Caki2 (cell line): Measurements from ENCODE around the gene AOX1. TPM values are rescaled to one million over a fixed set of nuclear protein-coding genes. Genes with fewer than 3 reads are reported as not detected.

Source experiments
- DNase-seq: peaks from one replicate; pipeline ENCODE4 v3.0.0-alpha.2; 2015; ENCODE audit warnings: low read depth
- in situ Hi-C: cut with HindIII; loops from 2 replicates; pipeline ENCODE4 v1.10.0; 2016; ENCODE audit warnings: low sequenced_read_pairs, low pct_unique_long_range_greater_than_20kb, mixed read lengths
- total RNA-seq: library from RNA; depleted of rRNA; stranded (reverse); fragments of >200 nt; shearing (Covaris generic); gene quantifications from 2 replicates; pipeline ENCODE4 v1.2.3, GENCODE V29; 2014; ENCODE audit warnings: low replicate concordance

Gene AOX1
- total RNA-seq, 1 experiment from 2014 or later: 0.14 TPM

DNA sequence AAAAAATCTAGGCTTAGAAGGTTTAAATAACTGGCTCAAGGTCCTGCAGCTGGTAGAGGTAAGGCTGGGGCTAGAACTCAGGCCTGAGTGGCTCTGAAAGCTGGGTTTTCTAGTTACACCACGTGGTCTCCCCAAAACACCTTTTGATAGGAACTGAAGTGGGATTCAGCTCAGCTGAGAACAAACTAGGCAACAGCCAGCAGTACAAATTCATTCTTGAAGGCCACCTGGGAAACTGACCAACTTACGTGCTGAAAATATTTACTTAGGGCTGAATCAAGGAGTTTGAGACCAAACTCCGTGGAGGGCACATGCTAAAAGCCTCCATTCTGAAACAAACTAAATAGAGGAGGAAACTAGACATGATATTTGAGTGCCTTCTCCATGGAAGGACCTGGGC is 67.2 kb downstream of the AOX1 start:
- in situ Hi-C loops: no loop called here
- DNase-seq: no peak

DNA sequence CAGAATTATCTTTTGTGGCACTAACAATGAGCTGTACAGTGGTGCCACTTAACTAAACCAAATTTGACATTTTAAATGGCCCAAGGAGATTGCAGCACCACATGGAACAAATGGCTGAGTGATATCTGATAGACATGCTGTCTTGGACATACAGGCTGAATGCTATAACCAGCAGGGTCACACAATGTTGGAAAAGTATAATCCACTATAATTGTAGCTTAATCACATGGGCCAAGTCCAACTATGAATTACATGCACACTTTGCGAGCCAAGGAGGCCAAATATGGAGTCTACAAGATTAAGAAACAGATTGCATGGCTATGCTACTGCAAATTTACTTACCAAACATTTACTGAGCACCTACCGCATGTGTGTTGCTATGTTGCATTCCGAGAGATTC is 69.0 kb downstream of the AOX1 start:
- DNase-seq: no peak
- in situ Hi-C loops: no loop called here

DNA sequence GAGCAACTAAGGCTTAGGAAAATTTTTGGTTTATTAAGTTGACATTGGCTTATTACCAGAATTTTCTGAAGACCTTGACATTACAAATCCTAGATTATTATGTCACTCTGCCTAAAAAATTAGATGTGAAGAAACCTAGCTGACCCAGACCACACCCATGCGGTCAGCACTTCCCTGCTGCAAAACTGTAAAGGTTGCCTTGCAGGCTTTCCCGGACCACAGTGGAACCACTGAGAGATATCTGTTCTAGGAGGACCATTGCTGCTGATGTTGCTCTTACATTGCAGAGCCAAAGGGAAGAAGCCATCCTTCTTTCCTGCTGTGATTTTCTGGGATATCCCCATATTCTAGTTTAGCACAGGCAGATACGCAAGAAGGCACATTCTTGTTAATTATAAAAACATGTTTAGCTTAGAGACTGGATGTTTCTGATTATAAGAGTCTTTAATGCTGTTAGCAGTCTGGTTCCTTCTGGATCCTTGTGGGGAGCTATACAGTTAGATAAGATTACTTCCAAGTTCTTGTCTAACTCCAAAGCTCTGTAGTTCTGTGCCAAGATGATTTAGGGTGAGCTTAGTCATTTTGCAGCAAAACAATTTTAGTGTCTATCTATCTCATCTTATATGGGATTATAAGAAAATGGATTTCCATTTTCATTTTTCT is 70.2 kb downstream of the AOX1 start:
- in situ Hi-C loops: no loop called here
- DNase-seq: no peak

DNA sequence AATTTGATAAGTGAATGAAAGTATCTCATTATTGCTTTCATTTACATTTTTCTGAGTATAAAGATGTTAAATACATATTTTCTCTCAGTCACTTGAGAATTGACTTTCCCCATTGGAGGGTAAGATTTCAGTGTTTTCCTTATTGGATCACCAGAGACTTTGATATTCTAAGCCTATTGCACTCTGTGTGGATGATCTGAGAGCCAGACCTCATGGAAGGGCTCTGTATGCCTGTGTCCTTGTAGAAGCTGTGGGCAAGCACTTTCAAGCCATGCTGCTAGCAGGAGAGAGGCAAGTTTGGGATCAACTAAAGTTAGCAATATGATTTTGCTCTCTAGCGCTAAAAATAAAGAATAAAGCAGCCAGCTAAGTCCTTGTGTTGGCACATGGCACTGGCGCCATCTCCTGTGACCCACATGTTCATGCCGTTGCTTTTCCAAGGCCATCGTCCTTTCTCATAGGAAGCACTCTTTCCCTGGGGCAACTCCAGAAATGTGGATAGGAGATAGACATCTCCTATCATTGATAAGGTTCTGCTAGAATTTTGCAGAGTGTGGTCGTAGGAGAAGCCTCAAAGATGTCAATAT is 72.6 kb downstream of the AOX1 start:
- no peak for DNase-seq
- in situ Hi-C loops: no loop called here

DNA sequence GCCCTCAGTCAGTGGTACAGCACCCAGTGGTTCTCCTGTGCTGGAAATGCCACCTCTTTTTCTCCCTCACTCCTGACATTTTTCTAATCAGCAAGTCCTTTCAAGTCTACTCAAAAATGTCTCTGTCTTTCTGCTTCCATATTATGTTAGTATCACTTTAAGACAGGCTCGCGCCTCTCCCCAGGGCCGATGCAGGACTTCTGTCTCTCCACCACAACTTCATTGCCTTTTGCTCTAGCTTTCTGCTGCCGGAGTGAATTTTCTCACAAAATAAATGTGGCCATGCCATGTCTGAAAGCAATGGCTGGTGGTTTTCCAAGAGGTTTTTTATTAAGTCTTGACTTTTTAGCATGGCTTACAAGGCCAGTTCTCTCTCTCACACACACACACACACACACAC is 73.6 kb downstream of the AOX1 start:
- in situ Hi-C loops: no loop called here
- no peak for DNase-seq

DNA sequence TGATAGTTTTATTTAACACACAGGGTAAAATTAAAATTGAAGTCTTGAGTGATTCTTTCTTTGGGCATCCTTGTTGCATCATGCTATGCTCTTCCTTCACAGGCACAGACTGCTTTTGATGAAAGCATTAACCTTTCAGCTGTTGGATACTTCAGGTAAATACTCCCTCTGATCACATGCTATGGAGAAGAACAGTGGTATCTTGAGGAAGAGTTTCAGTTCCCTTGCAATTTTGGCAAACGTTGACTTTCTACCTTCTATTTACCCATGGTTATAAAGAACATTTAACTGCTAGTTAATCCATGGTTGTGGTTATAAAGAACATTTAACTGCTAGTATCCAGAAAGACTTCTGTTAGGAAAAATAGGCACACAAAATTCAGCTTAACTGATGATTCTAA is 75.7 kb downstream of the AOX1 start:
- no peak for DNase-seq
- in situ Hi-C loops: no loop called here

DNA sequence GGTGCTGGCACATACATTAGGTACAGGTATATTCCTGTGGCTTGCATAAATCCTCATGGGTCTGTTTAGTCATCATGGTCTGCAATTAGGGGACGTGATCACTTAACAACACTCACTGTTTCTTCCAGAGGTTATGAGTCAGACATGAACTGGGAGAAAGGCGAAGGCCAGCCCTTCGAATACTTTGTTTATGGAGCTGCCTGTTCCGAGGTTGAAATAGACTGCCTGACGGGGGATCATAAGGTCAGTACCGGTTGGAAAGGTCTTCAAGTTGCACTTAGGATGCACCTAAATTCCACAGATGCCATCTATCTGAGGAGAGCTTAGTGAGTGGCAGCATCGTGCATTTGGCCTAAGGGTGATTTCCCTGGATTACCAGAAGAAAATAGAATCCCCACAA is 76.9 kb downstream of the AOX1 start:
- peak; percentile 95 for DNase-seq
- in situ Hi-C loops: no loop called here

DNA sequence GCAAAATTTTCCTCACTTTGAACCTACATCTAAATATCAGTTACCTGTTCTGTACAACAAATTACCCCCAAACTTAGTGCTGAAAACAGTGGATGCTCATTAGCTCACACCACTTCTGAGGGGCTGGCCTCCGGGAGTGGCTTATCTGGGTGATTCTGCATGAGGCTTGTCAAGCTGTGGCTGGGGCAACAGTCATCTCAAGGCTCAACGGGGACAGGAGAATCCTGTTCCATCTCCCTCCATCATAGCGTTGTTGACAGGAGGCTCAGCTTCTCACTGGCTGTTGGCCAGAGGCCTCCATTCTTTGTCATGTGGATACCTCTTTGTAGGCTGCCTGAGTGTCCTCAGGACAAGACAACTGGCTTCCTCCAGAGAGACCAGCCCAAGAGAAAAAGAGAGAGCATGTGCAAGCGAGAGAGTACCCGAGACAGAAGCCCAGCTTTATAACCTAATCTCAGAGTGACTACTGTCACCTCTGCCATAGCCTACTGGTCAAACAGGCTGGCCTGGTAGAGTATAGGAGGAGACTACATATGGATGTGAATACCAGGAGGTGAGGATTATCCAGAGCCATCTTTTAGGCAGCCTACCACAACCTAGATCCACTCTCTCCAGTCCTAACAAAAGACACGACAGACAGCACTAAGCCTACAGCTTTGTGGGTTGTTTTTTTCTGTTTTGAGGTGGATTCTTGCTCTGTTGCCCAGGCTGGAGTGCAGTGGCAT is 79.1 kb downstream of the AOX1 start:
- in situ Hi-C loops: no loop called here
- DNase-seq: no peak

DNA sequence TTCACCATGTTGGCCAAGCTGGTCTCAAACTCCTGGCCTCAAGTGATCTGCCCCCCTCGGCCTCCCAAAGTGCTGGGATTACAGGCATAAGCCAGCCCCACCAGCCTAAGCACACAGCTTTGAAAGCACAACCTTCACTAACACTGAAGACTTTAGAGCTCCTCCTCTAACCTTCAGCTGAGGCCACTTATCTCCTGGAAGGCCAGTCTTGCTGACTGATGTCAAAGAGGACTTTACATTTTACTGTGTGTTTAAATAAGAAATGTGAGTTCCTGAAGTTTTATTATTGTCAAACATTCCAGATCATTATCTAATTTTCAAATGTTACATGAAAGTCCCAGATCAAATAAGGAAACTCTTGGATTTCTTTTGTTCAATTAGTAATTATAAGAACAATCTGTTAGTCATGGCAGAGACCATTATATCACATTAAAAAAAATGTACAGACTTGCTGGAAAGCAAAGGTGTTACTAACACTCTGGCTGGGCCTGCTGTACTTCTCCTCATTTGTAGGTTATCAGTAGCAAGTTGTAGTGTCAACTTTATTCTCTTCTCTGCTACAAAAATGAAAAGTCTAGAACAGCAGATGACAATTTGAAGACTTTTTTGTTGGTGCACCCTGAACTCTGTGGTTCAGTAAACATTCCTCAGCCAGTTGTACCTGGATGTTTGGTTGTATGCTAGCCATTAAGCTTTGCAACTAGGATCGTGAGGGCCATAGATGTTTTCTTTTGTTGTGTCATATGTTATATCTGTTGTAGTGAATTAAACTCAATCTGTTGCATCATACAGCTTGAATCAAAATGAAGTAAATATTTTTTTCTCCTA is 80.0 kb downstream of the AOX1 start:
- no peak for DNase-seq

DNA sequence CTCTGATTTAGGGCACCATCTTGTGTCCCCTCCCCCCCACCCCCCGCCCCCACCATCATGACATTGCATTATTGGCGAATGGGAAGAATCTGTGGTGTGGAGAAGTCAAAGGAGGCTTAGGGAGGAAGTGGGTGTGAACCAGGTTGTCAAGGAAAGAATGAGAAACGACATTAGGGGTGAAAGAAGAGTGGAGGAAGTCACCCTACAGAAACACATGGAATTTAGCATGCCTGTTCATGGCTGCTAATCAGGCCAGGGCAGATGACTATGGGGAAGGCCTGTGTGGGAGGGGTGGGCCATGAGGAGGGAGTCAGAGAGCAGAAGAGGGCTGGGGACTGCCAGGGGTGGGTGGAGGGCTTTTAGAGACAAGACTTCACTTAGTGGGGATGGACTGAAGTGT is 81.6 kb downstream of the AOX1 start:
- in situ Hi-C loops: no loop called here
- DNase-seq: no peak

More for the DNA sequence above, 80.0 kb downstream of the AOX1 start:
- in situ Hi-C loops: no loop called here

DNA sequence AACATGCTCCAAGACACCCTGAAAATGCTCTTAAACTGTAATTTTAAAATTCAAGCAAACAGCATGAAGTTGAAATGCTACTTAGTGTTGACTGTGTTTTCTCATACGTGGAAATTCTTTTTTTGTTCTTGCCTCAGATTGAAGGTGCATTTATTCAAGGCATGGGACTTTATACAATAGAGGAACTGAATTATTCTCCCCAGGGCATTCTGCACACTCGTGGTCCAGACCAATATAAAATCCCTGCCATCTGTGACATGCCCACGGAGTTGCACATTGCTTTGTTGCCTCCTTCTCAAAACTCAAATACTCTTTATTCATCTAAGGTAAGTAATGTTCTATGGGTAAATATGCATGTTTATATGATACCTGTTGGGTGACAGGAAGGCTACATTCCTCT is 82.7 kb downstream of the AOX1 start:
- no peak for DNase-seq
- in situ Hi-C loops: no loop called here

DNA sequence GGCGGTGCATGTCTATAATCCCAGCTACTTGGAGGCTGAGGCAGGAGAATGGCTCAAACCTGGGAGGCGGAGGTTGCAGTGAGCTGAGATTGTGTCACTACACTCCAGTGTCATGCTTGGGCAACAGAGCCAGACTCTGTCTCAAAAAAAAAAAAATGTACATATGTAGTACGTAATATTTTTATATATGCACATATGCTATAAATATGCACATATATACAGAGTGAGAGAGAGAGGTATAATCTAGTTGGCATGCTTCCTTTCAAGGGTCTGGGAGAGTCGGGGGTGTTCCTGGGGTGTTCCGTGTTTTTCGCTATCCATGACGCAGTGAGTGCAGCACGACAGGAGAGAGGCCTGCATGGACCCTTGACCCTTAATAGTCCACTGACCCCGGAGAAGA is 83.5 kb downstream of the AOX1 start:
- DNase-seq: no peak
- in situ Hi-C loops: no loop called here

DNA sequence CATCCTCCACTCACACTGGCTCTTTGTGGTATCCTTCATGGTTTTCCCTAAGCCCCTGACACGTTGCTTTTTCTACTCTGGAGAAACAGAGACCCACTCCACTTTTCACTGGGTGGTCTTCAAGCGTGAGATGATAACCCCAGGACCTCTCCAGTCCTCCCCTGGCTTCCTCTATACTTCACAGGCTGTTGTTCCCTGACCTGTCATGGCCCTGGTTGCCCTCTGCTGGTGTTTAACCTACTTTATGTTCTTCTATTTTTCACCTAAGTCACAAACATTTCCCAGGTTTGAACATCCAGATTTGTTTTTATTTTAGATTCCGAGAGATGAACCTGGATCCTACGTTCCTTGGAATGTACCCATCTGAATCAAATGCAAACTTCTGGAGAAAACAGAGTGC is 84.5 kb downstream of the AOX1 start:
- in situ Hi-C loops: no loop called here
- DNase-seq: no peak

DNA sequence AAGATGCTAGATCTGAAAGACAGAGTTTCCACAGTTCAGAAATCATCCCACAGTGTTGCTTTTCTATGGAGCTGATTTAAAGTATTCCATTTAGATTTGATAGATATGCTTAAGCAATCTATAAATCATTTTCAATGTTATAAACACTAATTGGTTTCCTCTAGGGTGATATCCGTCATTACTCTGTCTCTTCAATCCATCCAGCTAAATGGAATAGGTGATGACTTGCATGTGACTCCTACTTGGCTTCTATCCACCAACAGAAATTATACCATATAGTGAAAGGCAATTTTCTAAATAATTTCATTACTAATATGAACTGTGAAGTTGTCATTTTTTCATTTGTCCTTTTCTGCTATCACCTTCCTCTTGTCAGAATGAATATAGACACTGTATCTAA is 84.9 kb downstream of the AOX1 start:
- in situ Hi-C loops: no loop called here
- DNase-seq: no peak

DNA sequence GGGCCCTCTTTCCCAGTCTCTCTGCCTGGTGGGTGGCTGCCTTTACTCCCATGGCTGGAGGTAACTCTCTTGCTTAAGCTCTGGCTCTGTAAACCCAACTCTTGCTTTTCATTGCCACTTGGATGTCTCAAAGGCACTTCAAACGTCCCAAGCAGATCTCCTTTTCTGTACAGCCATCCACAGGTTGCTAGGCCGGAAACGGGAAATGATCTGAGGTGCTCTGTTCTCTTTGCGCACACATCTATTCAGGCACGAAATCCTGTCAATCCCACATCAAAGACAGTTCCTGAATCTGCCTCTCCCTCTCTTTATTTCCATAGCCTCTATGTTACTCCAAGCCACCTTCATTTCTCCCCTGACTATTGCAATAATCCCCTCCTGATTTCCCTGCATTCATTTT is 87.4 kb downstream of the AOX1 start:
- in situ Hi-C loops: no loop called here
- no peak for DNase-seq

DNA sequence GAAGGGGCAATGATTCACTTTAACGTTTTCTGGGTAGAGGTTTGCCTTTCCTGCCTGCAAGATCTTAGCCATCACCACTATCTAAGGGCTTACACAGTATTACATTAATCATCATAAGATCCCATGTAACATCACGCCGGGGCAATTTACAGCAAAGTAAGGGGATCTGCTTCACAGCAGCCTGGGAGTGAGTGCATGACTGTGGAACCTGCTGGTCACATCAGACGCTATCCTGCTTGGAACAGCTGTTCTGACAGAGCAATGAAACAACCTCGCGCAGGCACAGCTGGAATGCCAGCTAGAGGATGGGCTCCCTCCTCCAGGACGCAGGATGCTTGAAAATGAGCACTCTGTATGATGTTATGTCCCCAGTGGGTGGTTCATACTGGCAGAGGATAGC is 89.0 kb downstream of the AOX1 start:
- no peak for DNase-seq
- in situ Hi-C loops: no loop called here

DNA sequence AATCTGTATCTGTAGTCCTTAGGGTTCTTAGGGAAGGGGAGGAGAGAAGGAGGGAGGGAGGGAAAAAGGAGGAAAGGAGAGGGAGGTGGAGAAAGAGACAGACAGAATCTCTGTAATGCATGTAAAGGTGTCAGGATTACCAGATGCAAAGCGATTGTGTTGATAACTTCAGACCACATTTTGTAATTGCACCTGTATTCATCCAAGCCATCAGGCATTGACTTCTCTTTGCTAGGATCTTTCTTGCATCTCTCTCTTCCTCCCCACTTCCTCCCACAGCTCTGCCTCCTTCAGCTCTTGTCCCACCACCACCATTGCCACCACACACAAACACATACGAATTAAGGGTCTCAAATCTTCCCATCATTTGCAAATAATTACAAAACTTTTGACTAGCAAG is 91.4 kb downstream of the AOX1 start:
- in situ Hi-C loops: no loop called here
- no peak for DNase-seq

DNA sequence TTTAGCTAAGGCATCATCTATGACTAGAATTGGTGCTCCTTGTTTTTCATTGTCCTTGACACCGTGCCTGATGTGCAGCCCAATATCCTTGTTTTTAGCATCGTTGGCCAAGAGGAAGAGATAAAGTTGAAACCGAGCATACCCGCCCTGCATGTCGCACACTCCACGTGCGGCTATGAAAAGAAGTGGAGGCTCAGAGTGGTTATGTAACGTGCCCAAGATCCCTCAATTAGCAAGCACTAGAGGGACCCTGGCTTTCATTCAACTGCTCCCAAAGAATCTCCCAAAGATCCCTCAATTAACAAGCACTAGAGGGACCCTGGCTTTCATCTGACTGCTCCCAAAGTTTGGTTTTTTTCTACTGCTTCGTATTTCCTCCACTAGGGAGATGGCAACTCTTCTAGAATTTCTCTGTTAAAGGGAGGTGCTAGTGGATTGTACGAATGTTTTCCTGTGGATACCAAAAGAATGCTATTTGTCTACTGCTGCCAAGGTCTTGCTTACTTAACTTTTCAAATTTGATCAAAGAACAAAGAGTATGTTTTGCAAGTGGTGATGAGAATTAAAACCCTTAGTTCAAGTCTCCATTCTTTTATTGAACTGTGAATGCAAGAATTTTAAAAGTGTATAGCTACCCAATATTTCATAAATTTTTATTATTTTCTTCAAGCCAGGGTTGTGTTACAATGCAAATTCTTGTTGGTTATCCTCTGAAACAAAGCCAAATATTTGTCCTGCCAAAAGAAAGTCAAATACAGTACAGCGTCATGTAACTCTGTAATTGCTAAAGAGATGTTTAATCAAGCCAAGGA is 92.1 kb downstream of the AOX1 start:
- in situ Hi-C loops: no loop called here
- no peak for DNase-seq
